GM19351 (cell line): ENCODE measurements around the gene MYO10.

ENCODE experiments used
- ATAC-seq: cut with Tn5 transposase; IDR thresholded peaks from one replicate; pipeline ENCODE4 v1.9.1; 2021; ENCODE audit warnings: mild to moderate bottlenecking, moderate library complexity; ENCODE audit not compliant: unreplicated experiment

Gene MYO10

DNA sequence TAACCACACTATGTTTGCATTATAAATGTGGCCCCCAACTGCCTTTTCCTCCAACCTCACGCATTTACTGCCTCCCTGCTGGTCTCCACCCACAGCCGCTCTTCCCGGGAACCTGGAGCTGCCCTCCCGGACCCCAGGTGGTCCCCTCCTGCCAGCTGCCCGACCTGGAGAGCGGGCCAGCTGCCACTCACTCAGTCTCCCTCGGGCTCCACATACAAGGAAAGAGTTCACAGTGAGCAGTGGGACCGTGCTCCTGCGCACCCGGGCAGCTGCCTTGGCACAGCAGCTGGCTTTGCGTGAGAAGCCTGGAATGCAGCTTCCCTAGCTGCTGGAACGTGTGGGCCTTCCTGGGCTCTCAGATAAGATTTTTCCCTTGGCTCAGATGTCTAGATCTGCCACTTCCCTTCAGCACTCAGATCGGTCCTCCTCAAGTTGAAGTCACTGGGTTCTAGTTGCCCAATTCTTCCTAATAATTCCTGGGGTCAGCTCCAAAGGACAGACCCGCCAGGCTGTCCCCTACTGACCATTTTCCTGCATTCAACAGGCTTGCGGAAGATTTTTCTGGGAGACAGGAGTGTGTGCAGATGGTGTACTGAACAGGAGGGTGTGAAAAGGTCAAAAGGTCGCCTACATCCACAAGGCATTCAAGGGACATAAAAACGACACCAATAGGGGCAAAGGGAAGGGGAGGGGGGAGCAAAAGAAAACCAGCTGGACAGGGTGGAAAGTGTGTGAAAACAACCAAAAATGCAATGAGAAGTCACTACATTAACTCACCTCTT lies 69.1 kb downstream of the MYO10 start:
- no peak for ATAC-seq

GRCh38 chr5:16866273-16866672 lies 69.8 kb downstream of the MYO10 start:
- no peak for ATAC-seq

GRCh38 chr5:16865151-16865550 lies 70.9 kb downstream of the MYO10 start:
- ATAC-seq: no peak

DNA sequence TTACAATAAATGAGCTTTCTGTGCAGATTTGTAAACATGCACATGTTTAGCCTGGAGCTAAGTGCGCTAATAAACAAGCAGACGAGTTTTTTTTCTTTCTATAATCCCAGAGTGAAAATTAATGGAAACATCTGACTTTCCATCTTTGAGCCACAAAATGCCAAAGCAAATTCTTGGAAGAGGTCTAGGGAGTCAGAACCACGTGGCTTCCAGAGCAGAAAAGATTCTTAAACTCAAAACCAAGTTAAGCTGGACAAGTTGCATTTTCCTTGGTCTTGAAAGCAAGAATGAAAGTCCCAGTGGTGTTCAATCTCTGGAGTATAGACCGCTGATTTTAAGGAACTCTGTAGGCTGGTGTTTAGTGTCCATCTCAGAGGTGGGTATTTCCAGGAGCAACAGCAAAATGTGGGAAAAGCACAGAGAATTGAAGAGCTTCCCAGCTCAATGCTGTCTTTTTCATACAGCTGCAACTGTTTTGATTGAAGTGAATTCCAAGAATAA lies 71.4 kb downstream of the MYO10 start:
- no peak for ATAC-seq

GRCh38 chr5:16863469-16863946 lies 72.6 kb downstream of the MYO10 start:
- no peak for ATAC-seq

- no peak for ATAC-seq
Observed at GRCh38 chr5:16862777-16863176, 73.3 kb downstream of the MYO10 start.

DNA sequence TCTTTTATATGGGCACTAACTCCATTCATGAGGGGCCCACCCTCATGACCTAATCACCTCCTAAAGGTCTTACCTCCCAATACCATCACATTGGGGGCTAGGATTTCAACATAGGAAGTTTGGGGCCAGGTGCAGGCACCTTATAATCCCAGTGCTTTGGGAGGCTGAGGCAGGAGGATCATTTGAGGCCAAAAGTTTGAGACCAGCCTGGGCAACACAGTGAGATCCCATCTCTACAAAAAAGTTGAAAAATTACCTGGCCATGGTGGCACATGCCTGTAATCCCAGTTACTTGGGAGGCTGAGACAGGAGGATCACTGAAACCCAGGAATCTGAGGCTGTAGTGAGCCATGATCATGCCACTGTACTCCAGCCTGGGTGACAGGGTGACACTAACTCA lies 76.7 kb downstream of the MYO10 start:
- no peak for ATAC-seq

DNA sequence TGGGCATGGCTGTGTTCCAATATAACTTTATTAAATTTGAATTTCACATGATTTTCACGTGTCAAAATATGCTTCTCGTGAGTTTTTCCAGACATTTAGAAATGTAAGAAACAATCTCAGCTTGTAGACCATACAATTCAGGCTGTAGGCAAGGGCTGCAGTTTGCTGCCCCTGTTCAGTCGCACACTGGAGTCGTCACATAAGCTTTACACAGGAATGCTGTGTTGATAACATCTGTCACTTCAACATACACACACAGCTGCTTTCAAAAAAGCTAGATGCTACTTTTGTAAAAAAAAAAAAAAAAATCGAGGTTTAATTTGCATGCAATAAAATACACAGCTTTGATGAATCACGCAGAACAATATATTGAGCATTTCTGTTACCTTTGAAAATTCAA lies 77.9 kb downstream of the MYO10 start:
- no peak for ATAC-seq

GRCh38 chr5:16857635-16858034 lies 78.5 kb downstream of the MYO10 start:
- no peak for ATAC-seq

DNA sequence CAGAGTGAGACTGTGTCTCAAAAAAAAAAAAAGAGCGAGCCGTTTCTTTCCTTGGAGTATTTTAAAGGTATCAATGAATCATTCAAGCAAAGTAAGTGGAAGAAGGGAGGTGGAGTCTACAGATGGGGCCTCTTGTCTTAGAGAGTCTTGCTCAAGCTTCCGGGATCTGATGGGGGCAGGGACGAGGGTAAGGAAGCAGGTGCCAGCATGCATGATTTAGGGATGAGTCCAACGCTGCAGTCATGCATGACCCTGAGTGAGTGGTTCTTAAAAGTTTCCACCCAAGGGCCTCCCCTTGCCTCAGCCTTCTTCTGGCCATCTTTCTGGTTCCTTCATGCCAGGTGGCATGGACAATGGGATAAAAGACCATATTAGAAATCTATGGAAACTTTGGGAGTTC lies 79.6 kb downstream of the MYO10 start:
- ATAC-seq: no peak

- ATAC-seq: no peak
Observed at GRCh38 chr5:16855898-16856297, 80.2 kb downstream of the MYO10 start.

- ATAC-seq: no peak
Observed at GRCh38 chr5:16855485-16855884, 80.6 kb downstream of the MYO10 start.

DNA sequence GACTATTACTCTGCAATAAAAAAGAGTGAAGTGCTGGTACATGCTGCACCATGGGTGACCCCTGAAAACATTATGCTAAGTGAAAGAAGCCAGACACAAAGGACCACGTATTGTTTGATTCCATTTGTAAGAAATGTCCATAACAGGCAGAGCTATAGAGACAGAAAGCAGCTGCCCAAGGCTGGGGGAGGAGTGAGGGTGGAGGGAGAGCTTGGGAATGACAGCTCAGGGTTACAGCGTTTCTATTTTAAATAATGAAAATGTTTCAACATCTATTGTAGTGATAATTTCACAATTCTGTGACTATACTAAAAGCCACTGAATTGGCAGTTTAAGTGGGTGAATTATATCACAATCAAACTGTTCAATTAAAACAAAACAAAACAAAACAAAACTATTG lies 81.7 kb downstream of the MYO10 start:
- no peak for ATAC-seq

GRCh38 chr5:16853518-16853917 lies 82.6 kb downstream of the MYO10 start:
- ATAC-seq: no peak

GRCh38 chr5:16852251-16853005 lies 83.7 kb downstream of the MYO10 start:
- ATAC-seq: no peak

GRCh38 chr5:16849775-16850174 lies 86.3 kb downstream of the MYO10 start:
- ATAC-seq: no peak

- no peak for ATAC-seq
Observed at GRCh38 chr5:16849181-16849580, 86.9 kb downstream of the MYO10 start.

DNA sequence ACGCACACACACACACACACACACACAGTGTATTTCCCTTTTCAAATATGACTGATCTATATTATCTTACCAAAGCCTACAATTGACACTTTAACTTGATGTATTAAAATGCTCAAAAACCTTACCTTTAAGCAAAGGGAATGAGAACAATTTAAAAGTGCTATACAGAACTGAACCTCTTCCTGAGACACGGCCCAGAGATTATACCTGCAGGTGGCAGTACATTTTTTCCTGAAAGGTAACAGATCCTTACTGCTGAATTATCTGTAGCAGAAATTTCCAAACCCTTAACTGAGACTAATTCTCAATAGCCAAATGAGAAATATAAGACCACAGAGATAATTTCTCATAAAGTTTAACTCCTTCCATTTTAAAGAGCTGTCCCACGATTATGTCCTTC lies 91.1 kb downstream of the MYO10 start:
- ATAC-seq: no peak

- ATAC-seq: no peak
Observed at GRCh38 chr5:16842896-16843295, 93.2 kb downstream of the MYO10 start.

GRCh38 chr5:16841416-16841815 lies 94.7 kb downstream of the MYO10 start:
- ATAC-seq: no peak

DNA sequence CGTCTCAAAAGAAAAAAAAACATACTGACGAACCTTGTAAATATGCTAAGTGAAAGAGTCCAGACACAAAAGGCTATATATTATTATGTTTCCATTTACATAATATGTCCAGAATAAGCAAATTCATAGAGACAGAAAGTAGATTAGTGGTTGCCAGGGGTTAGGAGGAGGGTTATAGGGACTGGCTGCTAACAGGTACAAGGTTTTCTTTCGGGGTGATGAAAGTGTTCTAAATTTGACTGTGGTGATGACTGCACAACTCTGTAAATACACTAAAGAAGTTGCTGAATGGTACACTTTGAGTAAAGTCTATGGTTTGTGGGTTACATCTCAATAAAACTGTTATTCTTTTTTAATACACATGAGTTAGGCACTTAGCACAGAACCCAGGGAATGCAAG lies 98.8 kb downstream of the MYO10 start:
- no peak for ATAC-seq

- no peak for ATAC-seq
Observed at GRCh38 chr5:16834029-16834428, 102.1 kb downstream of the MYO10 start.
